Naive B cell (primary cell): ENCODE measurements around the gene KRT7. TPM values are rescaled to one million over a fixed set of nuclear protein-coding genes. Genes with fewer than 3 reads are reported as not detected.

Experiments
- ATAC-seq, 2 donors: fragments of 150-1000 bp; cut with Tn5 transposase; 2 replicates each; pipeline ENCODE4 v1.10.0; 2021; ENCODE audit warnings: low read depth in 2 of 2, mild to moderate bottlenecking in 2 of 2, moderate library complexity in 2 of 2
- DNase-seq: peaks from one replicate; pipeline ENCODE4 v3.0.0; 2022
- H3K27ac Mint-ChIP-seq, 6 donors: one replicate each; pipeline ENCODE4 v1.8.0; 2020 to 2022; ENCODE audit warnings: mild to moderate bottlenecking in 6 of 6, mixed read lengths in 6 of 6, moderate library complexity in 5 of 6, inconsistent platforms in 2 of 6
- H3K27me3 Mint-ChIP-seq, 3 donors: one replicate each; pipeline ENCODE4 v1.8.0; 2021 to 2022; ENCODE audit warnings: mixed read lengths in 3 of 3, mild to moderate bottlenecking in 1 of 3
- H3K36me3 Mint-ChIP-seq, 2 donors: one replicate each; pipeline ENCODE4 v1.8.0; 2020 to 2022; ENCODE audit warnings: mixed read lengths in 2 of 2, inconsistent platforms in 1 of 2, mild to moderate bottlenecking in 1 of 2
- H3K4me1 Mint-ChIP-seq, 3 donors: one replicate each; pipeline ENCODE4 v1.8.0; 2020 to 2022; ENCODE audit warnings: mixed read lengths in 3 of 3, inconsistent platforms in 1 of 3, mild to moderate bottlenecking in 1 of 3, moderate library complexity in 1 of 3
- H3K4me3 Mint-ChIP-seq, 8 donors: one replicate each; pipeline ENCODE4 v1.8.0; 2020 to 2022; ENCODE audit warnings: mild to moderate bottlenecking in 8 of 8, mixed read lengths in 8 of 8, moderate library complexity in 8 of 8, inconsistent platforms in 2 of 8
- H3K9me3 Mint-ChIP-seq, 7 donors: one replicate each; pipeline ENCODE4 v1.8.0; 2020 to 2022; ENCODE audit warnings: mixed read lengths in 7 of 7, mild to moderate bottlenecking in 5 of 7, inconsistent platforms in 2 of 7, moderate library complexity in 1 of 7
- polyA plus RNA-seq, 6 donors: library from polyadenylated mRNA; unstranded; fragments of 300-500 nt; fragmentation: Illumina TruSeq; gene quantifications; one replicate each; pipeline ENCODE4 v1.2.3, GENCODE V29; 2021; ENCODE audit warnings: low read depth in 6 of 6

KRT7 gene
- polyA plus RNA-seq, 6 donors from 2014 or later: not detected

DNA sequence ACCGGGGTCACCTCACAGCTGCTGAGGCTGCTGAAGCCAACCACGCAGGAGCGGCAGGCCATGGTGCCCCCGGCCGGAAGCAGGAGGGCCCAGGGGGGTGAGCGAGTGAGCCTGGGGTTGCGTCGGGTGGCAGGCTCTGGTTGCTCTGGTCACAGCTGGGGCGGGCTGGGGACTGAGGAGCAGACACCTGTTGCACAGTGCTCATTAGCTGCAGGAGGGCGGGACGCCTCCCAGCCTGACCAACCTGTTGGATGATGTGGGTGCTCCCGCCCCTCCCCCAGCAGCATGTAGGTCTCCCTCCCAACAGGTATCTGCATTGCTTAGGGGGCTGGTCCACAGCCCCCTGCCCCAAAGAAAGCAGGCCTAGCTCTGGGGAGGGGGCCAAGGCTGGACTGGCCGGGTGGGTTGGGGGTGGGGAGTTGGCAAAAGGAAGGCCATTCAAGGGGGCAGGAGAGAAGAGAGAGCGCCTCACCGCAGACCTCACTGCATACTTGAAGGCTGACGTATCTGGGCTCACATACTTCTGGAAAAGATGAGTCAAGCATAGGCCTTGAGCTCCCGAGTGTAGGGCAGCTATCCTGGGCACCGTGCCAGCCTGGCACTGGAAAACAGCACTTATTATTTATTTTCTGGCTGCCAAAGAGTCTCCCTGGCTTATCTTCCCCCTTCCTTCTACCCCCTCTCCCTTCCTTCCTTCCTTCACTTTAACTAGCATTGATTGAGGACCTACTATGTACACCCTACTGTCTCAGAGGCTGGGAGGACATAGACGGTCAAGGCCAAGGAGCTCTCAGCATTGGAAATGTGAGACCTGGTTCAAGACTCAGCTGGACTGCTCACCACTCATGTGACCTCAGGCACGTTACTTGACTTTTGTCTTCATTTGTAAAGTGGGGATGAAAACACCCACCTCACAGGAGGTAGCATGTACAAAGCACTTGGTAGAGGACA is 40.9 kb upstream of the KRT7 start, which contains the start of gene KRT80:
Gene KRT80, minus strand, starts transcription at position 174 of the 951 bp plus-strand sequence. Its CDS starts 112 bp downstream, at position 62.
- no peaks in the 10 kb centered on the region for H3K9me3 Mint-ChIP-seq
- peaks cover 0 to 3% (median 0%) of the 10 kb centered on the region in 3 donors for H3K4me1 Mint-ChIP-seq
- H3K27ac Mint-ChIP-seq: peak within 1 kb of the TSS in 1 of 6 donors; percentile 78
- H3K4me3 Mint-ChIP-seq: no peak within 1 kb of the TSS
- H3K36me3 Mint-ChIP-seq: no peaks in the 10 kb centered on the region
- ATAC-seq (no peak), DNase-seq (no peak)
- peaks cover 10 to 40% (median 40%) of the 10 kb centered on the region in 3 donors for H3K27me3 Mint-ChIP-seq

DNA sequence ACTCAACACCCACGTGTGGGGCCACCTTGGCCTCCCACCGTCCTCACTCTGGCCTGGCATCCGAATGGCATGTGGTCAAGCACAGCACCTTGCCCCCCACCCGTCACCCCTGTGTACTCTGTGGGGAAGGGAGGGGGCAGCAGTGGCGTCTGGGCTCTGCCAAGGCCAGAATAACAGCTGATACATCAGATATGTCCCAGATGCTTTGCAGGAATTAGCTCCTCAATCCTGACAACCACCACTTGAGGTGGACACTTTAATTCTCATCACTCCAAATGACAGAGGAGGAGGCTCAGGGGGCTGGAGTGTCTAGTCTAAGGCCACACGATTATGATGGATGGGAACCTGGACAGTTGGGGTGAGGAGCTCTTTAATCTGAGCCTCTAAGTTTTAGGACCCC is 39.5 kb upstream of the KRT7 start:
- peak overlapping the region in 1 of 6 donors; percentile 69 for H3K27ac Mint-ChIP-seq
- peaks cover 10 to 40% (median 40%) of the 10 kb centered on the region in 3 donors for H3K27me3 Mint-ChIP-seq
- no peaks in the 10 kb centered on the region for H3K9me3 Mint-ChIP-seq
- ATAC-seq (no peak), DNase-seq (no peak)
- H3K36me3 Mint-ChIP-seq: no peaks in the 10 kb centered on the region
- H3K4me3 Mint-ChIP-seq: no peak overlapping the region
- H3K4me1 Mint-ChIP-seq: peaks cover 0 to 3% (median 0%) of the 10 kb centered on the region in 3 donors

DNA sequence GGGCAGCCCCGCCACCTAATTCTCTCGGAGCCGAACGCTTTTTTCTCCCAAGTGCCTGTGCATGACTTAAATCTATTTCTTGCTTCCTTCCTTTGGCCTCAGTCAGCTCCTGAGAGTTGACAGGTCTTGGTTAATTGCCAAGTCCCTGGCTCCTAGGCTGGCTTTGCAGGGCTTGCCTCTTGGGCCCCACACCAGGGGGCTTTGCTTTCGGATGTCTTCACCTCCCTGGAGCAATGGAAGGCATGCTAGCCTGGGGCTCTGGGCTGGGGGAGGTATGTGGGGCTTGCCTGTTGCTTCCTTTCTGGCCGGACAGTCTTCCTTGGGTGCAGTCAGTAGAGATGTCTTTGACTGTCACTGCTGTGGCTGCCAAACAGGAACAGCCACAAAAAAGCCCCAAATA is 39.1 kb upstream of the KRT7 start:
- DNase-seq (no peak), ATAC-seq (no peak)
- no peaks in the 10 kb centered on the region for H3K9me3 Mint-ChIP-seq
- peaks cover 10 to 45% (median 44%) of the 10 kb centered on the region in 3 donors for H3K27me3 Mint-ChIP-seq
- H3K4me3 Mint-ChIP-seq: no peak overlapping the region
- H3K36me3 Mint-ChIP-seq: no peaks in the 10 kb centered on the region
- H3K4me1 Mint-ChIP-seq: peaks cover 0 to 6% (median 0%) of the 10 kb centered on the region in 3 donors
- peak overlapping the region in 1 of 6 donors; percentile 39 for H3K27ac Mint-ChIP-seq

DNA sequence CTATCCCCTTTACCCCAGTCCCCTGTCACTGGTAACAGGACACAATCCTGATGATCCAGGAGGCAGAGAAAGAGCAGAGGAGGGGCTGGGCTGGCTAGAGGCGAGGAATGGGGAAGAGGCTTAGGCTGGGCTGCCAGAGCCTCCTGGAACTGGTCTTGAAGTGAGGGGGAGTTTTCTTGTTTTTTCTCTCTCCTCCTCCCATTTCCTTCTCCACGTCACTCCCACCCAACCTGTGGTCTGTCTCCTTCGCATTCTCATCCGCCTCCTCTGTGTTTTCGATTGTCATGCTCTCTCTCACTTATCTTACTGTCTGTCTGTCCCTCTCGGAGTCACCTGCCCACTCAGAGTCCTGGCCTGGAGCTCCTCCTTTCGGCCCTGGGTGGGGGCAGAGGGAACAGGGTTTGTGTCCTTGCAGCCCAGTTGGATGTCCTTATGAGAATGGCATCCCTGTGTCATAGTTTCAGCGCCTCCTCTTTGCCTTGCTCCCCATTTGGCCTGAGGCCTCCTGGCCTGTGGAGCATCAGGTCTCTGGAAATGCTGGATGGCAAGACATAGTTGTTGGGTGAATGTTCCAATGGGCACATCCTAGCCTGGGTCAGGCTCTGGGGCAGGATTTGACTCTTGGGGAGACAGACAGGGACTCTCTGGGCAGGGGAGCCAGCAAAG is 37.8 kb upstream of the KRT7 start:
- no peak for ATAC-seq
- H3K9me3 Mint-ChIP-seq: no peaks in the 10 kb centered on the region
- H3K27me3 Mint-ChIP-seq: peaks cover 10 to 49% (median 48%) of the 10 kb centered on the region in 3 donors
- no peak overlapping the region for H3K4me3 Mint-ChIP-seq
- peak overlapping the region in 1 of 6 donors; percentile 20 for H3K27ac Mint-ChIP-seq
- no peaks in the 10 kb centered on the region for H3K36me3 Mint-ChIP-seq
- DNase-seq: no peak
- H3K4me1 Mint-ChIP-seq: peaks cover 0 to 6% (median 0%) of the 10 kb centered on the region in 3 donors

DNA sequence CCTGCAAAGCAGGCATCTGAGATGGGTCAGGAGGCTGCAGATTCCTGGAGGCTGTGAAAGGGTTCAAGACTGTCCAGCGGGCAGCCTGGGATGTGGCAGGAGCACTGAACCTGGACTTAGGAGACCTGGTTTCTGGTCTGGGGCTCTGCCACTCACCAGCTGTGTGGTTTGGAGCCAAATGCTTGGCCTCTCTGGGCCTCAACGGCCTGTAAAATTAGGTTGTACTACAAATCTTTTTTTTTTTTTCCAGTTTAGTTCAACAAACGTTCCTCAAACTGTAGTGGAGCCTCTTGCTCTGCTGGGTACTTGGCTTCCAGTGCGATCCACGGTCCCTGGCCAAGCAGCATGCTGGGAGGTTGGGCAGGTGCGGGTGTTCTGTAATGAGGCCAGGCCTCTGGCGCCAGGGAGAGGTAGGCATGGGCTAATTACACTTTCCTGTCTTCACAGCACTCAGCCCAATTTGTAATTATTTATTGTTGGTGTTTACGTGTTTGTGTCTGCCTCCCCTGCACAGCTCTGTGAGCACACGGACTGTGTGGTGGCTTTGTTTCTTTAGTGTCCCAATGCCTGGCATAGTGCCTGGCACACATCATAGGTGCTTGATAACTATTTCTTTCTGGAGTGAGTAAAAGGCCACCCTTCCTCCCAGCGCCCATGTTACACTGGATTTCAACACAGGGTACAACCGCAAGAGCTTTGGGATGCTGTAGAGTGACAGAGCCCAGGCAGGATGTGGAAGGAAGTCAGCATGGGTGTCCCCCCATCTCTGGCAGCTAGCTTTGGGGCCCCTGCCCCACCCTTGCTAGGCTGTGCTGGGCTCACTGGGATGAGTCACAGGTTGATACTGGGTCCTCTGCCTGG is 35.4 kb upstream of the KRT7 start:
- Mint-ChIP-seq H3K27me3 (peaks cover 9 to 48% (median 46%) of the 10 kb centered on the region in 3 donors), H3K4me1 (peaks cover 0 to 6% (median 0%) of the 10 kb centered on the region in 3 donors), H3K9me3 (no peaks in the 10 kb centered on the region), H3K27ac (no peak overlapping the region), H3K36me3 (no peaks in the 10 kb centered on the region), H3K4me3 (no peak overlapping the region)
- ATAC-seq (no peak), DNase-seq (no peak)

DNA sequence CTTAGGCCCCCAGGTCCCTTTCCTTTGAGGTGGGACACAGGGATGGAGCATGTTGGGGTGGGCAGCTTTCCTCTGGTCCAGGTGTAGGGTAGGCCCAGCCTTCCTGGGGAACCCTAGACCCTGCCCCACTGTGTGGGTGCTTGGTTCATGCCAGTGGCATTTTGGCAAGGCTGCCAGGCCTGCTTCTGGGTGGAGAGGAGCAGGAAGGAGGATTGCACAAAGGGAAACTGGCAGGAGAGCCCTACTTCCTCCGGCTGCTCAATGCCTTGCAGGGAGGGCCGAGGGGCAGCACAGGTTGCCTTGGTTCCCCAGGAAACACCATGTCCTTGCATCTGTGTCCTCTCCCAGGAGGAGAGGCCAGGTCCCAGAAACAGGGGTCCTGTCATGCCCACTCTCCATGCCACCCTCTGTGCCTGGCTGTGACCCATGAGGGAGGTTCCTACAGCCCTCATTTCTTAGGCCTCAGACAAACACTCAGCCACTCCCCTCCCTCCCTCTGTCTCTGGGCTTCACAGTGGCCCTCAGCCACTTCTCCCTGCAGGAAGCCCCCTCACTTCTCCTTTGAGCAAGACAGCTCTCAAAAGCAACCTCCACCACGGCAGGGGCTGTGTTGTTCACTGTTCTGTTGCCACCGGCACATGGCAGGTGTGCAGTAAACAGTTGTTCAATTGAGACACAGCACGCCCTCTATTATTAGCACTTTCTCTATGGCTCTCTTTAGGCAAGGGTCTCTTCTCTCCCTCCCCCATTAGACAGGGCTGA is 34.4 kb upstream of the KRT7 start:
- Mint-ChIP-seq H3K36me3 (no peaks in the 10 kb centered on the region), H3K27me3 (peaks cover 16 to 50% (median 45%) of the 10 kb centered on the region in 3 donors), H3K27ac (no peak overlapping the region), H3K9me3 (no peaks in the 10 kb centered on the region), H3K4me3 (no peak overlapping the region), H3K4me1 (peaks cover 0 to 11% (median 0%) of the 10 kb centered on the region in 3 donors)
- ATAC-seq (no peak), DNase-seq (no peak)

DNA sequence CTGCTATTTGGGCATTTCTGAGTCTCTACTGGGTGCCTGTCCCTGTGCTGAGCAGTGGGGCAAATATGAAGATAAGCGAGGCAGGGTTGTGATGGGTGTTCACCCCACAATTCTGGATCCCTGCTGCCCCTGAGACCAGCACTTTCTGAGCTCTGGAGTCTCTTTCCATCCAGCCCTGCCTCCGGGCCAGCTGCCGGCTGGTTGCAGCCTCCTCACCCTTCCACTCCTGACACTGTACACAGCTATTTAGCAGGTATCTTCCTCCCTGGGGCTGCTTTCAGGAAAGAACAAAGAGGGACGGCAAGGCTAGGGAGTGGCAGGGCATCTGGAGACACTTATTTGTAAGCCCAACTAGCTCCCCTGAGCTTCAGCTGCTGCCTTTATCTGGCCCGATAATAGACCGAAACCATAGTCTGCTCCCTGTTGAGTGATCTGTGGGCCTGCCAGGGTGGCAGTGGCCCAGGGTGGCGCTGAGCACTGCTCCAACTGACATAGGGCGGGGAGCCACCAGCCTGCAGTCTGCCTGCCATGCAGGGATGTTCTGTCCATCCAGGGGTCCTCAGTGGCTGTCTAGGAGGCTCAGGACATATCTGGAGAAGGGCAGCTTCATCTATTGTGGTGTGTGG is 33.6 kb upstream of the KRT7 start:
- Mint-ChIP-seq H3K36me3 (no peaks in the 10 kb centered on the region), H3K4me1 (peaks cover 0 to 8% (median 0%) of the 10 kb centered on the region in 3 donors), H3K27me3 (peaks cover 16 to 50% (median 45%) of the 10 kb centered on the region in 3 donors), H3K4me3 (no peak overlapping the region), H3K27ac (no peak overlapping the region), H3K9me3 (no peaks in the 10 kb centered on the region)
- ATAC-seq (no peak), DNase-seq (no peak)

DNA sequence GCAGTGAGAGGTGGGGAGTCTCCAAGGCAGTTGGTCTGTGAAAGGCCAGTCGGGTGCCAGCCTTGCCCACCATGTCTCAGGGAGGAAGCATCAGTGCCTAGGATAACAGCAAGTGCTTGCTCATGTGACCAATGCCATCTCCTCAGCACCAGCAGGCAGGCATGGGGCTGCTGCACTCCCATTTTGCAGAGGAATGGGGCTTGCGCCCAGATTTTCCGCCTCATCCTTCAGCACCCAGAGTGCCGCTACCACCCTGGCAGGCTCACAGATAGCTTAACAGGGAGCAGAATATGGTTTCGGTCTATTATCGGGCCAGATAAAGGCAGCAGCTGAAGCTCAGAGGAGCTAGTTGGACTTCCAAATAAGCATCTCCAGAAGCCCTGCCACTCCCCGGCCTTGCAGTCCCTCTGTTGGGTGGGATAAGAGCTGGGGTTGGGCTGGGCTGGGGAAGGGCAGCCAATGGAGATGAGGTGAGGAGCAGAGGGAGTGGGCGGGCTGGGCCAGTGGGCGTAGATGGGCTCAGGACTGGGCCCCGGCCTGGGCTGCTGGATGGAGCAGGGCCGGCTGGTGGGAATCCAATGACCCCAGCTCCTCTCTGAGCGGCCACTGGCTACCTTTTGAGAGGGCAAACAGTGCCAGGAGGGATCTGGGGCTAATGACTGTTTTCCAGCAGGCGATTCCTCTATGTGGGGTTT is 32.8 kb upstream of the KRT7 start:
- Mint-ChIP-seq H3K4me3 (no peak overlapping the region), H3K9me3 (no peaks in the 10 kb centered on the region), H3K27ac (no peak overlapping the region), H3K27me3 (peaks cover 20 to 47% (median 36%) of the 10 kb centered on the region in 3 donors), H3K36me3 (no peaks in the 10 kb centered on the region), H3K4me1 (peaks cover 0 to 8% (median 0%) of the 10 kb centered on the region in 3 donors)
- DNase-seq (no peak), ATAC-seq (no peak)

DNA sequence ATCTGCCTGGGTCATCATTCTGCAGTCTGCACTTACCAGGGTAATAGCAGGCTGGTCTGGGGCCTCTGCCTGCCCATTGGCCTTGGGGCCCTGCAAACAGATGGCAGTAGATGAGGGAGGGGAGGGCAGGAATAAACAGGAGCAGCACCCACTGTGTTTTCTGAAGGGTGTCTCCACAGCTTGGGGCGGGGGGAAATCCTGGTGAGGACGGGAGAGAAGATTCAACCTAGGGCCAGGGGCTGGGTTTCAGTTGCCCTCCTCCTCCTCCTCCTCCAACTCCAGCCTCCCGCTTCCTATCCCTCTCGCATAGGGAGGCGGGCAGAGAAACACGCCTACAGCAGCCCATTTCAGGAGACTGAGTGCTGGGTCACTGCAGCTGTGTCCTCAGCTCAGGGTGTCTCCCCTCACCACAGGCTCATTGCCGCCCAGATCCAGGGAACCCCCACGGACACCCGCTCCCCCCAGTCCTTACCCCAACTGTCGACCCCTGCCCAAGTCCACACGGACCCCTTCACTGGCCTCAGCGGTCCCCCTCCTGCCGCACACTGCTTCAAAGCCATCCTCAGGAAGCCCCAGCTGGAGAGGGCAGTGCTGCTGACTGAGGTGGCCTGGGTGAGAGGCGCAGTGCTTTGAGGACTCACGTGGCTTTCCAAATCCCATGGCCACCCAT is 32.1 kb upstream of the KRT7 start:
- H3K27me3 Mint-ChIP-seq: peaks cover 20 to 42% (median 33%) of the 10 kb centered on the region in 3 donors
- DNase-seq (no peak), ATAC-seq (no peak)
- H3K27ac Mint-ChIP-seq: no peak overlapping the region
- no peak overlapping the region for H3K4me3 Mint-ChIP-seq
- peaks cover 0 to 8% (median 0%) of the 10 kb centered on the region in 3 donors for H3K4me1 Mint-ChIP-seq
- no peaks in the 10 kb centered on the region for H3K36me3 Mint-ChIP-seq
- no peaks in the 10 kb centered on the region for H3K9me3 Mint-ChIP-seq

DNA sequence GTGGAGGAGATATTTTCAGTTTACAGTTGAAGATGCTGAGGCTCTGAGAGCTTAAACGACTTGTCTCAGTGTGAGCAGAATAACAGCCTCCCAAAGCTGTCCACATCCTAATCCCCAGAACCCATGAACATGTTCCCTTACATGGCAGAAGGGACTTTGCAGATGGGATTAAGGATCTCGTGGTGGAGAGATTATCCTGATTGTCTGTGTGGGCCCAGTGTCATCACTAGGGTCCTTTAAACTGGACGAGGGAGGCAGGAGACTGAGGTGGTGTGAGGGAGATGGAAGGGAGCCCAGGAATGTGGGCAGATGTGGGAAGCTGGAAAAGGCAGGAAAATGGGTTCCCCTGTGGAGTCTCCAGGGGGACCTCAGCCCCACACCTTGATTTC is 31.6 kb upstream of the KRT7 start:
- H3K27me3 Mint-ChIP-seq: peaks cover 20 to 42% (median 39%) of the 10 kb centered on the region in 3 donors
- no peak overlapping the region for H3K27ac Mint-ChIP-seq
- DNase-seq: no peak
- no peak for ATAC-seq
- H3K9me3 Mint-ChIP-seq: no peaks in the 10 kb centered on the region
- H3K4me1 Mint-ChIP-seq: peaks cover 0 to 8% (median 0%) of the 10 kb centered on the region in 3 donors
- no peak overlapping the region for H3K4me3 Mint-ChIP-seq
- H3K36me3 Mint-ChIP-seq: no peaks in the 10 kb centered on the region

DNA sequence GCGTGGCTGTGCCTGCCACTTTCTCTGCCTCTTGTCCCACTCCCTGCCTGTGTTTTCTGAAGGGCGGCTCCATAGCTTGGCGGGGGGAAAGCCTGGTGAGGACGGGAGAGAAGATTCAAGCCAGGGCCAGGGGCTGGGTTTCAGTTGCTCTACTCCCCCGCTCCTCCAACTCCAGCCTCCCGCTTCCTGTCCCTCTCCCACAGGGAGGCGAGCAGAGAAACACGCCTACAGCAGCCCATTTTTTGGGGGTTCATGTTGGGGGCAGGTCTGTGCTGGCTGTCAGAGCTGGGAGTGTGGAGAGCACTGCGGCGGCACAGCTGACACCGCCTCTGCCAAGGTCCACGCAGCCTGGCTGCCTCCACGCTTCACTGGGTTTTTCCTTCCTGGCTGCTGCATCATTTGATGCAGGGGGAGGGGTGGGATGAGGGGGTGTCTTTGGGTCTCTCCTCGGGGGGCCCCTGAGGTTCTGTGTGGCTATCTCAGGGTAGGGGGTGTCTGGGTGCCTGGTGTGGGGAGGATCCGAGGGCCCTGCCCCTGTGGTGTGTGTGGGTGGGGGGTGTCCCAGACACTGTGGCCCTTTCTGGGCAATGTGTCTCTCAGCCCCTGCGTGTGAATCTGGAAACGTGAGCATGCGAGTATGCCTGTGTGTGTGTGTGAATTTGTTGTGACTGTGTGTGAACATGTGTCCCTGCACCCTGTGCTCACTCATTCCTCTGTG is 30.5 kb upstream of the KRT7 start:
- Mint-ChIP-seq H3K4me1 (peaks cover 0 to 8% (median 0%) of the 10 kb centered on the region in 3 donors), H3K27me3 (peaks cover 19 to 49% (median 43%) of the 10 kb centered on the region in 3 donors), H3K27ac (peak overlapping the region in 1 of 6 donors; percentile 47), H3K9me3 (no peaks in the 10 kb centered on the region), H3K4me3 (peak overlapping the region in 1 of 8 donors; percentile 6), H3K36me3 (no peaks in the 10 kb centered on the region)
- ATAC-seq: no peak
- DNase-seq: no peak
